CD4-positive, alpha-beta T cell (primary cell): ENCODE measurements around the gene AHNAK. TPM values are rescaled to one million over a fixed set of nuclear protein-coding genes. Genes with fewer than 3 reads are reported as not detected.

Experiments used
- ATAC-seq: fragments of 200-7000 bp; cut with Tn5 transposase; one replicate; pipeline ENCODE4 v1.10.0; 2022; ENCODE audit warnings: mild to moderate bottlenecking; ENCODE audit not compliant: poor library complexity
- CTCF ChIA-PET: fragments of 350-600 bp; sonication (Branson Sonifier 250); formaldehyde crosslinking; loops from one replicate; lab custom pipeline; 2021; ENCODE audit warnings: antibody characterized with exemption, inconsistent platforms; lab: Charles Lee
- POLR2A ChIA-PET: fragments of 350-600 bp; sonication (Branson Sonifier 250); formaldehyde crosslinking; loops from one replicate; lab custom pipeline; 2021; ENCODE audit warnings: antibody characterized with exemption, inconsistent platforms; lab: Charles Lee
- DNase-seq, 14 experiments: peaks; one replicate each; pipeline ENCODE4 v3.0.0-alpha.2; 2013 to 2020; ENCODE audit warnings: mixed read lengths in 2 of 14
- H3K27ac ChIP-seq, 2 donors: one replicate each; pipeline versions ENCODE4 v1.5.1 to v1.7.0; 2013; ENCODE audit warnings: low read length in 2 of 2, low read depth in 1 of 2, mild to moderate bottlenecking in 1 of 2
- H3K27me3 ChIP-seq, 2 experiments: 1 replicate in 1 of 2; 2 replicates in 1 of 2; pipeline versions ENCODE4 v1.6.1 to v1.7.0; 2013; ENCODE audit warnings: low read length in 2 of 2, control low read depth in 1 of 2, mild to moderate bottlenecking in 1 of 2, moderate library complexity in 1 of 2; ENCODE audit not compliant: insufficient read depth in 2 of 2, control insufficient read depth in 1 of 2
- H3K36me3 ChIP-seq: one replicate; pipeline ENCODE4 v1.6.1; 2013; ENCODE audit warnings: low read length, control low read depth; ENCODE audit not compliant: insufficient read depth
- H3K4me1 ChIP-seq: one replicate; pipeline ENCODE4 v1.6.1; 2013; ENCODE audit warnings: low read length, control low read depth; ENCODE audit not compliant: insufficient read depth
- H3K4me3 ChIP-seq: one replicate; pipeline ENCODE4 v1.5.1; 2013; ENCODE audit warnings: mild to moderate bottlenecking, low read length, moderate library complexity
- H3K9me3 ChIP-seq, 2 experiments: 1 replicate in 1 of 2; 2 replicates in 1 of 2; pipeline versions ENCODE4 v1.6.1 to v1.7.0; 2013; ENCODE audit warnings: low read length in 2 of 2, mild to moderate bottlenecking in 2 of 2, control low read depth in 1 of 2, moderate library complexity in 1 of 2; ENCODE audit not compliant: control insufficient read depth in 1 of 2, insufficient read depth in 1 of 2
- H3K27ac Mint-ChIP-seq: one replicate; pipeline ENCODE4 v1.8.0; 2020; ENCODE audit warnings: mixed read lengths
- H3K27me3 Mint-ChIP-seq: one replicate; pipeline ENCODE4 v1.8.0; 2021; ENCODE audit warnings: mixed read lengths
- H3K36me3 Mint-ChIP-seq: one replicate; pipeline ENCODE4 v1.8.0; 2021; ENCODE audit warnings: low read depth, mixed read lengths
- H3K4me1 Mint-ChIP-seq: one replicate; pipeline ENCODE4 v1.8.0; 2021; ENCODE audit warnings: low read depth, mixed read lengths
- H3K4me3 Mint-ChIP-seq: one replicate; pipeline ENCODE4 v1.8.0; 2020; ENCODE audit warnings: mild to moderate bottlenecking, mixed read lengths
- H3K9me3 Mint-ChIP-seq: one replicate; pipeline ENCODE4 v1.8.0; 2020; ENCODE audit warnings: mixed read lengths
- CTCF ChIP-seq: fragments of 200-600 bp; IDR thresholded peaks from one replicate; pipeline ENCODE4 v1.8.0; 2022; ENCODE audit warnings: antibody characterized with exemption, mild to moderate bottlenecking
- intact Hi-C, 2 experiments: fragments of 100-400 bp; cut with DNase I in 1 of 2; cut with micrococcal nuclease in 1 of 2; formaldehyde crosslinking; loops; one replicate each; pipeline versions ENCODE4 v1.15.1 to v1.9.0; 2023 to 2025; cut with DNase I, micrococcal nuclease
- total RNA-seq, 174 experiments: library from RNA in 2 of 174; stranded (reverse) in 2 of 174; gene quantifications; one replicate each; pipeline ENCODE4 v1.2.3 and lab custom pipeline; 2021 to 2026

AHNAK gene
- total RNA-seq, 2 experiments from 2014 or later, result 320 to 332 TPM

- peaks cover 38% of the 10 kb centered on the region for H3K4me1 ChIP-seq
- peaks cover 23% of the 10 kb centered on the region for H3K4me1 Mint-ChIP-seq
- H3K9me3 Mint-ChIP-seq, result no peaks in the 10 kb centered on the region
- H3K27ac ChIP-seq, result no peak overlapping the region
- ATAC-seq (no peak), DNase-seq (no peak)
- H3K27me3 Mint-ChIP-seq, result no peaks in the 10 kb centered on the region
- H3K27ac Mint-ChIP-seq, result no peak overlapping the region
- peaks cover 71% of the 10 kb centered on the region for H3K36me3 Mint-ChIP-seq
- H3K4me3 Mint-ChIP-seq, result no peak overlapping the region
- no peak overlapping the region for H3K4me3 ChIP-seq
- H3K27me3 ChIP-seq, result no peaks in the 10 kb centered on the region
- no peak for TF ChIP-seq CTCF
- intact Hi-C loops, result no loop called here
- peaks cover 75% of the 10 kb centered on the region for H3K36me3 ChIP-seq
- ChIA-PET CTCF (interaction anchor here (0.8 kb wide), 1 partner anchor 110 kb away, joined by 3 read pairs; no protein-coding TSS in a partner anchor), POLR2A (no interaction called here)
- H3K9me3 ChIP-seq, result no peaks in the 10 kb centered on the region
Measured at GRCh38 chr11:62534779-62535545, 11.6 kb downstream of the AHNAK start.

DNA sequence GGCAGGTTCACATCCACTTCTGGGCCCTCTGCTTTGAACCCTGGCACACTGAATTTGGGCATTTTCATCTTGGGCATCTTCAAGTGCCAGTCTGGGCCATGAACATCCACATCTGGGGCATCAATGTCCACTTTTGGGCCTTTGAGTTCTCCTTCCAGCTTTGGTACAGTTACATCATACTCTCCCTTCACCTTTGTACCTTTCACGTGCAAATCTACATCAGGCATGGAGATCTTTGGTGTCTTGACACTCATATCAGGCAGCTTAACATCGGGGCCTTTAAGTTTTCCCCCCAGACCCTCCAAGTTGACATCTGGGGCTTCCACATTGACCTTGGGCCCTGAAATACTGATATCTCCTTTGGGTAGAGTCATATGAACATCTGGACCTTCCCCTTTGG is 14.5 kb downstream of the AHNAK start:
- TF ChIP-seq CTCF, result no peak
- intact Hi-C loops, result loop anchor here in 1 of 2 experiments (1.0 kb wide), 1 partner anchor 10 kb away; no protein-coding TSS in a partner anchor
- Mint-ChIP-seq H3K9me3 (no peaks in the 10 kb centered on the region), H3K4me1 (peaks cover 6% of the 10 kb centered on the region), H3K36me3 (peaks cover 89% of the 10 kb centered on the region), H3K4me3 (no peak overlapping the region), H3K27ac (peak overlapping the region; percentile 49), H3K27me3 (no peaks in the 10 kb centered on the region)
- no peaks in the 10 kb centered on the region for H3K27me3 ChIP-seq
- ATAC-seq, result no peak
- ChIA-PET POLR2A (no interaction called here), CTCF (no interaction called here)
- H3K36me3 ChIP-seq, result peaks cover 96% of the 10 kb centered on the region
- DNase-seq, result no peak
- peaks cover 12% of the 10 kb centered on the region for H3K4me1 ChIP-seq
- H3K9me3 ChIP-seq, result no peaks in the 10 kb centered on the region
- H3K27ac ChIP-seq, result no peak overlapping the region
- no peak overlapping the region for H3K4me3 ChIP-seq

- Mint-ChIP-seq H3K9me3 (no peaks in the 10 kb centered on the region), H3K36me3 (peaks cover 70% of the 10 kb centered on the region), H3K4me1 (no peaks in the 10 kb centered on the region), H3K4me3 (no peak overlapping the region), H3K27me3 (no peaks in the 10 kb centered on the region), H3K27ac (no peak overlapping the region)
- DNase-seq (no peak), ATAC-seq (no peak)
- no peak for TF ChIP-seq CTCF
- H3K9me3 ChIP-seq, result peaks cover 0 to 3% of the 10 kb centered on the region in 2 experiments
- peaks cover 76% of the 10 kb centered on the region for H3K36me3 ChIP-seq
- H3K27ac ChIP-seq, result no peak overlapping the region
- CTCF ChIA-PET, result no interaction called here
- no peak overlapping the region for H3K4me3 ChIP-seq
- peaks cover 15% of the 10 kb centered on the region for H3K4me1 ChIP-seq
- POLR2A ChIA-PET, result interaction anchor here (1.0 kb wide), 1 partner anchor 40 kb away, joined by 3 read pairs; no protein-coding TSS in a partner anchor
- intact Hi-C loops, result no loop called here
- H3K27me3 ChIP-seq, result no peaks in the 10 kb centered on the region
Measured at GRCh38 chr11:62516736-62517371, 29.8 kb downstream of the AHNAK start.
